Suprapubic skin (tissue), 4 donors: Measurements from ENCODE around the gene SERF2.
"Not testable (repeated sequence)": the region's sequence is repeated elsewhere in the genome, so short reads cannot be mapped to it uniquely, and the experiment has no call there.

Source experiments
- EP300 ChIP-seq: sonication (generic); formaldehyde crosslinking; IDR thresholded peaks from one replicate; pipeline ENCODE4 v1.6.1; 2017; ENCODE audit warnings: antibody characterized with exemption
- POLR2A ChIP-seq, 2 donors: fragments of 450-650 bp; IDR thresholded peaks; one replicate each; pipeline ENCODE4 v1.6.1; 2017; ENCODE audit warnings: antibody characterized with exemption in 2 of 2, mild to moderate bottlenecking in 2 of 2, moderate library complexity in 2 of 2
- POLR2AphosphoS5 ChIP-seq, 3 donors: sonication (generic); formaldehyde crosslinking; IDR thresholded peaks; one replicate each; pipeline ENCODE4 v1.6.1; 2017; ENCODE audit warnings: antibody characterized with exemption in 3 of 3
- TF ChIP-seq, protein P1 (sequence below), 2 donors: fragments of 200-600 bp in 1 of 2; fragments of 450-650 bp in 1 of 2; sonication (generic) in 1 of 2; IDR thresholded peaks; one replicate each; pipeline ENCODE4 v1.5.1; 2016 to 2019; ENCODE audit warnings: antibody characterized with exemption in 2 of 2, mild to moderate bottlenecking in 1 of 2, moderate library complexity in 1 of 2

DNA sequence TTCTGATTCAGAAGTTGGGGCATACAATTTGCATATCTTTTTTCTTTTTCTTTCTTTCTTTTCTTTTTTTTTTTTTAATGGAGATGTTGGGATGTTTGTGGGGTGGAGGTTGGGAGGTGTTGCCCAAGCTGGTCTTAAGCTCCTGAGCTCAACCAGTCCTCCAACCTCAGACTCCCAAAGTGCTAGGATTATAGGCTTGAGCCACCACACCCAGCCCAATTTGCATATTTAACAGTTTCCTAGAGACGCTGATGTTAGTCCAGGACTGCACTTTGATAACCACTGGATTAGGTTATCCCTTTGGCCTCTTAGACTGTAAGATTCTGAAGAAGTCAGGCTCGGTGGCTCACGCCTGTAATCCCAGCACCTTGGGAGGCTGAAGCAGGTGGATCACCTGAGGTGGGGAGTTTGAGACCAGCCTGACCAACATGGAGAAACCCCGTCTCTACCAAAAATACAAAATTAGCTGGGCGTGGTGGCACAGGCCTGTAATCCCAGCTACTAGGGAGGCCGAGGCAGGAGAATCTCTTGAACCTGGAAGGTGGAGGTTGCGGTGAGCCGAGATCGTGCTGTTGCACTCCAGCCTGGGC lies 37.9 kb downstream of the SERF2 start:
- TF ChIP-seq, protein P1, sequence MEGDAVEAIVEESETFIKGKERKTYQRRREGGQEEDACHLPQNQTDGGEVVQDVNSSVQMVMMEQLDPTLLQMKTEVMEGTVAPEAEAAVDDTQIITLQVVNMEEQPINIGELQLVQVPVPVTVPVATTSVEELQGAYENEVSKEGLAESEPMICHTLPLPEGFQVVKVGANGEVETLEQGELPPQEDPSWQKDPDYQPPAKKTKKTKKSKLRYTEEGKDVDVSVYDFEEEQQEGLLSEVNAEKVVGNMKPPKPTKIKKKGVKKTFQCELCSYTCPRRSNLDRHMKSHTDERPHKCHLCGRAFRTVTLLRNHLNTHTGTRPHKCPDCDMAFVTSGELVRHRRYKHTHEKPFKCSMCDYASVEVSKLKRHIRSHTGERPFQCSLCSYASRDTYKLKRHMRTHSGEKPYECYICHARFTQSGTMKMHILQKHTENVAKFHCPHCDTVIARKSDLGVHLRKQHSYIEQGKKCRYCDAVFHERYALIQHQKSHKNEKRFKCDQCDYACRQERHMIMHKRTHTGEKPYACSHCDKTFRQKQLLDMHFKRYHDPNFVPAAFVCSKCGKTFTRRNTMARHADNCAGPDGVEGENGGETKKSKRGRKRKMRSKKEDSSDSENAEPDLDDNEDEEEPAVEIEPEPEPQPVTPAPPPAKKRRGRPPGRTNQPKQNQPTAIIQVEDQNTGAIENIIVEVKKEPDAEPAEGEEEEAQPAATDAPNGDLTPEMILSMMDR (IDR thresholded peaks at IDR 0.05), result not testable (repeated sequence)
- TF ChIP-seq POLR2AphosphoS5 (IDR thresholded peaks at IDR 0.05); POLR2A (IDR thresholded peaks at IDR 0.05); EP300: not testable (repeated sequence)
